ENCODE measurements around the gene SNX32.
"Not testable (repeated sequence)": the region's sequence is repeated elsewhere in the genome, so short reads cannot be mapped to it uniquely, and the experiment has no call there.

SNX32 gene

GRCh38 chr11:65842144-65842543, 8.4 kb downstream of the SNX32 start:
- no peak for TF ChIP-seq EZH2phosphoT487 (IDR thresholded peaks at IDR 0.05; ENCODE audit: low read depth)
- TF ChIP-seq CTCF (IDR thresholded peaks at IDR 0.05; ENCODE audit: low read depth, low read length), result no peak
- H3K9me3 ChIP-seq (ENCODE audit: insufficient read depth, low read length), result no peaks in the 10 kb centered on the region
- no peak overlapping the region for H2AFZ ChIP-seq (ENCODE audit: low read depth, low read length)
- H3K79me2 ChIP-seq (ENCODE audit: low read length), result no peaks in the 10 kb centered on the region
- no peak overlapping the region for H3K4me2 ChIP-seq (ENCODE audit: low read length)
- no peak overlapping the region for H3K9ac ChIP-seq (ENCODE audit: low read length)
- H4K20me1 ChIP-seq (ENCODE audit: insufficient read depth, low read length), result no peaks in the 10 kb centered on the region
- H3K27me3 ChIP-seq (ENCODE audit: low read depth, low read length), result no peaks in the 10 kb centered on the region
- H3K4me1 ChIP-seq (ENCODE audit: low read length), result no peaks in the 10 kb centered on the region
- H3K4me3 ChIP-seq (ENCODE audit: low read length), result no peak overlapping the region
- no peak overlapping the region for H3K27ac ChIP-seq (ENCODE audit: low read length)
- no peaks in the 10 kb centered on the region for H3K36me3 ChIP-seq (replicated peaks; ENCODE audit: low read depth, low read length)

GRCh38 chr11:65843811-65844210, 10.0 kb downstream of the SNX32 start:
- TF ChIP-seq EZH2phosphoT487 (IDR thresholded peaks at IDR 0.05; ENCODE audit: low read depth) (no peak), CTCF (IDR thresholded peaks at IDR 0.05; ENCODE audit: low read depth, low read length) (no peak)
- Histone ChIP-seq H3K4me3 (ENCODE audit: low read length) (no peak overlapping the region), H3K9ac (ENCODE audit: low read length) (no peak overlapping the region), H3K27me3 (ENCODE audit: low read depth, low read length) (0 out of 2 replicates have a peak, but pooled peaks cover 3% of the 10 kb centered on the region), H3K4me2 (ENCODE audit: low read length) (no peak overlapping the region), H3K9me3 (ENCODE audit: insufficient read depth, low read length) (no peaks in the 10 kb centered on the region), H3K27ac (ENCODE audit: low read length) (no peak overlapping the region), H3K79me2 (ENCODE audit: low read length) (no peaks in the 10 kb centered on the region), H4K20me1 (ENCODE audit: insufficient read depth, low read length) (no peaks in the 10 kb centered on the region), H2AFZ (ENCODE audit: low read depth, low read length) (no peak overlapping the region), H3K4me1 (ENCODE audit: low read length) (no peaks in the 10 kb centered on the region), H3K36me3 (replicated peaks; ENCODE audit: low read depth, low read length) (no peaks in the 10 kb centered on the region)

DNA sequence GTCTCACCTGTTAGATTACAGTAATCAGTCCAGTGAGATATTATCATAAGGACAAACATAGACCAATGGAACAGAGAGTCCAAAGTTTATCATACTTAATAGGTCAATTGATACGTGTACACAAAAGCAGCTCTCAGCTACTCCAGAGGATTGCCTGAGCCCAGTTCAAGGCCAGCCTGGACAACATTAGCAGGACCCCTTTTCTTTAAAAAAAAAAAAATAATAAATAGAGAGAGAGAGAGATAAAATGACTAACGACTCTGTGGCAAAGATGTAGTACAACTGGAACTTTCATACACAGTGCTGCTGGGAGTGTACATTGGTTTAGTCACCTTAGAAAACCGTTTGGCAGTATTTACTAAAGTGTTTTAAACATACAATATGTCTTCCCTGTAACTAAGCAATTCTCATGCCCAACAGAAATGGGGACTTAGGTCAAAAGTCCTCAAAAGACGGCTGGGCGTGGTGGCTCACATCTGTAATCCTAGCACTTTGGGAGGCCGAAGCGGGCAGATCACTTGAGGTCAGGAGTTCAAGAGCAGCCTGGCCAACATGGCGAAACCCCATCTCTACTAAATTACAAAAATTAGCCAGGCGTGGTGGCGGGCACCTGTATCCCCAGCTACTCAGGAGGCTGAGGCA, 10.6 kb downstream of the SNX32 start:
- H3K79me2 ChIP-seq (ENCODE audit: low read length), result no peaks in the 10 kb centered on the region
- no peak overlapping the region for H3K4me3 ChIP-seq (ENCODE audit: low read length)
- H3K27me3 ChIP-seq (ENCODE audit: low read depth, low read length), result 0 out of 2 replicates have a peak, but pooled peaks cover 3% of the 10 kb centered on the region
- no peak overlapping the region for H3K4me2 ChIP-seq (ENCODE audit: low read length)
- no peaks in the 10 kb centered on the region for H3K36me3 ChIP-seq (replicated peaks; ENCODE audit: low read depth, low read length)
- no peak overlapping the region for H3K27ac ChIP-seq (ENCODE audit: low read length)
- no peaks in the 10 kb centered on the region for H3K9me3 ChIP-seq (ENCODE audit: insufficient read depth, low read length)
- no peaks in the 10 kb centered on the region for H3K4me1 ChIP-seq (ENCODE audit: low read length)
- no peak overlapping the region for H3K9ac ChIP-seq (ENCODE audit: low read length)
- no peak overlapping the region for H2AFZ ChIP-seq (ENCODE audit: low read depth, low read length)
- TF ChIP-seq EZH2phosphoT487 (IDR thresholded peaks at IDR 0.05; ENCODE audit: low read depth) (no peak), CTCF (IDR thresholded peaks at IDR 0.05; ENCODE audit: low read depth, low read length) (no peak)
- H4K20me1 ChIP-seq (ENCODE audit: insufficient read depth, low read length), result no peaks in the 10 kb centered on the region

DNA sequence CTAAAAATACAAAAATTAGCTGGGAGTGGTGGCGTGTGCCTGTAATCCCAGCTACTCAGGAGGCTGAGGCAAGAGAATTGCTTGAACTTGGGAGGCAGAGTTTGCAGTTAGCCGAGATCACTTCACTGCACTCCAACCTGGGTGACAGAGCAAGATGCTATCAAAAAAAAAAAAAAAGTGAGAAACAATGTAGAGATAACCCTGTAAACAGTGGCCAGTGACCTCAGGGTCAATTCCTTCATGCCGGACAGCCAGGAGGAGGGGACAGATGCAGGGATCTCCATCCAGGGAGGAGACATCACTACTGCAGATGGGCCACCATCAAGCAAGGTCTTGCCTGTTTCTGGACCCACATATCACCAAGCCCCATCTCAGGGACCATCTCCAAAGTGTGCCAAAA, 14.0 kb downstream of the SNX32 start:
- Histone ChIP-seq H3K36me3 (replicated peaks; ENCODE audit: low read depth, low read length) (peaks cover 19% of the 10 kb centered on the region), H3K4me2 (ENCODE audit: low read length) (no peak overlapping the region), H3K27me3 (ENCODE audit: low read depth, low read length) (0 out of 2 replicates have a peak, but pooled peaks cover 3% of the 10 kb centered on the region), H2AFZ (ENCODE audit: low read depth, low read length) (no peak overlapping the region), H3K9me3 (ENCODE audit: insufficient read depth, low read length) (no peaks in the 10 kb centered on the region), H3K4me3 (ENCODE audit: low read length) (no peak overlapping the region), H3K27ac (ENCODE audit: low read length) (no peak overlapping the region), H3K9ac (ENCODE audit: low read length) (no peak overlapping the region), H3K4me1 (ENCODE audit: low read length) (no peaks in the 10 kb centered on the region), H4K20me1 (ENCODE audit: insufficient read depth, low read length) (no peaks in the 10 kb centered on the region; the same call in 1 of the 2 replicates), H3K79me2 (ENCODE audit: low read length) (no peaks in the 10 kb centered on the region)
- TF ChIP-seq EZH2phosphoT487 (IDR thresholded peaks at IDR 0.05; ENCODE audit: low read depth) (no peak), CTCF (IDR thresholded peaks at IDR 0.05; ENCODE audit: low read depth, low read length) (no peak)

- H2AFZ ChIP-seq (ENCODE audit: low read depth, low read length); H4K20me1 ChIP-seq (ENCODE audit: insufficient read depth, low read length); H3K9ac ChIP-seq (ENCODE audit: low read length); H3K27me3 ChIP-seq (ENCODE audit: low read depth, low read length); H3K27ac ChIP-seq (ENCODE audit: low read length); H3K4me3 ChIP-seq (ENCODE audit: low read length); H3K9me3 ChIP-seq (ENCODE audit: insufficient read depth, low read length); H3K4me2 ChIP-seq (ENCODE audit: low read length); H3K4me1 ChIP-seq (ENCODE audit: low read length); H3K79me2 ChIP-seq (ENCODE audit: low read length): not testable (repeated sequence)
- H3K36me3 ChIP-seq (replicated peaks; ENCODE audit: low read depth, low read length), result peaks cover 28% of the 10 kb centered on the region
Measured at GRCh38 chr11:65848693-65849092, 14.9 kb downstream of the SNX32 start.

All from OCI-LY3 (cell line).